NCI-H1105 (cell line): ENCODE data around the gene CCDC126.
"Not testable (repeated sequence)": the region's sequence is repeated elsewhere in the genome, so short reads cannot be mapped to it uniquely, and the experiment has no call there.

ENCODE experiments used
- DNase-seq: peaks from one replicate; lab custom pipeline; 2025; lab: John Stamatoyannopoulos, UW

CCDC126 gene

GRCh38 chr7:23597094-23598091, at the start of gene CCDC126:
CCDC126 (plus strand) TSS chr7:23597382; CDS start chr7:23611316, 13,934 bp downstream.
- DNase-seq, result peak; percentile 87

- no peak for DNase-seq
Observed at GRCh38 chr7:23547662-23548061, 49.5 kb upstream of the CCDC126 start.

- no peak for DNase-seq
Observed at GRCh38 chr7:23558303-23558702, 38.9 kb upstream of the CCDC126 start.

- peak; percentile 50 for DNase-seq
Observed at GRCh38 chr7:23570592-23571200, 26.5 kb upstream of the CCDC126 start.

- not testable (repeated sequence) for DNase-seq
Observed at GRCh38 chr7:23581975-23582374, 15.2 kb upstream of the CCDC126 start.

GRCh38 chr7:23585304-23585703, 11.9 kb upstream of the CCDC126 start:
- DNase-seq, result not testable (repeated sequence)

- no peak for DNase-seq
Observed at GRCh38 chr7:23586159-23586558, 11.0 kb upstream of the CCDC126 start.

GRCh38 chr7:23590529-23590928, 6.7 kb upstream of the CCDC126 start:
- DNase-seq, result no peak

GRCh38 chr7:23593706-23594105, 3.5 kb upstream of the CCDC126 start:
- no peak for DNase-seq

GRCh38 chr7:23594879-23595604, 2.1 kb upstream of the CCDC126 start:
- DNase-seq, result no peak

- DNase-seq, result peak; percentile 30
Observed at GRCh38 chr7:23598296-23598695, 1.1 kb downstream of the CCDC126 start.

- DNase-seq, result no peak
Observed at GRCh38 chr7:23600236-23600635, 3.1 kb downstream of the CCDC126 start.

GRCh38 chr7:23603632-23604295, 6.6 kb downstream of the CCDC126 start:
- no peak for DNase-seq

- DNase-seq, result no peak
Observed at GRCh38 chr7:23604296-23604640, 7.1 kb downstream of the CCDC126 start.

GRCh38 chr7:23607130-23607529, 9.9 kb downstream of the CCDC126 start:
- no peak for DNase-seq

GRCh38 chr7:23607866-23608265, 10.7 kb downstream of the CCDC126 start:
- DNase-seq, result no peak

GRCh38 chr7:23615331-23615730, 18.1 kb downstream of the CCDC126 start:
- DNase-seq, result no peak

GRCh38 chr7:23616593-23616992, 19.4 kb downstream of the CCDC126 start:
- no peak for DNase-seq

- no peak for DNase-seq
Observed at GRCh38 chr7:23617482-23617881, 20.3 kb downstream of the CCDC126 start.

- no peak for DNase-seq
Observed at GRCh38 chr7:23618241-23618640, 21.1 kb downstream of the CCDC126 start.

- no peak for DNase-seq
Observed at GRCh38 chr7:23619141-23619540, 22.0 kb downstream of the CCDC126 start.

- no peak for DNase-seq
Observed at GRCh38 chr7:23622506-23622925, 25.3 kb downstream of the CCDC126 start.
